GM19395 (cell line): Measurements from ENCODE around the gene MANF.
A peak's percentile ranks its signal among the peaks of the same experiment; 100 is the strongest.
"Not testable (repeated sequence)": the region's sequence is repeated elsewhere in the genome, so short reads cannot be mapped to it uniquely, and the experiment has no call there.

Experiments
- ATAC-seq: cut with Tn5 transposase; IDR thresholded peaks from one replicate; pipeline ENCODE4 v1.9.1; 2021; ENCODE audit warnings: mild to moderate bottlenecking, moderate library complexity; ENCODE audit not compliant: unreplicated experiment

MANF gene

DNA sequence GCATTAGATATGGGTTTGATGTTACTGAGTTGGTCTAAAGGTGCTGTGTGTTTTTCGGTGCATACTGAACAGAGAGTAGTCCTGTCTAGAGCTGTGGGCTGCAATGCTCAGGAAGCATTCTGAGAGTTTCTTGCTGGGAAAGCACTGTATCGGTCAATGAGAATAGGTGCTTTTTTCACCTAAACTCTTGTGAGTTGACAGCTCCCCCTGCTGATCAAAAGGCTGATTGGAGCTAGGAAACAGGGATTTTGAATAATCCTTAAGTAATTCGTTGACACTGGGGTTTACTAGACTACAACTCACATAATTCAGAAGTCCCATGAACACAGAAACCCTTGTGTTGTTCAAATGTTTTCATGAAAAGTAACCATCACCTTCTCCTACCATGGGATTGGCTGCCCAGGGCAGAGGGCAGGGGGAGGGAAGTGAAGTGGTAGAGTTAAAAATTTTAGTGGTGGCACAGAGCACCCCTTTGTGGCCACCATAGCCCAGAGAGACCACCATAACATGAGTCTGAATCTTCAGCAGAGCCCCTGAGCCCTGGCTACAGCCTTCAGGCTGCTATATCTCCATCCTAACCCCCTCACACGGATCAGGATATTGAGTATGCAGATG lies 13.0 kb upstream of the MANF start:
- no peak for ATAC-seq

DNA sequence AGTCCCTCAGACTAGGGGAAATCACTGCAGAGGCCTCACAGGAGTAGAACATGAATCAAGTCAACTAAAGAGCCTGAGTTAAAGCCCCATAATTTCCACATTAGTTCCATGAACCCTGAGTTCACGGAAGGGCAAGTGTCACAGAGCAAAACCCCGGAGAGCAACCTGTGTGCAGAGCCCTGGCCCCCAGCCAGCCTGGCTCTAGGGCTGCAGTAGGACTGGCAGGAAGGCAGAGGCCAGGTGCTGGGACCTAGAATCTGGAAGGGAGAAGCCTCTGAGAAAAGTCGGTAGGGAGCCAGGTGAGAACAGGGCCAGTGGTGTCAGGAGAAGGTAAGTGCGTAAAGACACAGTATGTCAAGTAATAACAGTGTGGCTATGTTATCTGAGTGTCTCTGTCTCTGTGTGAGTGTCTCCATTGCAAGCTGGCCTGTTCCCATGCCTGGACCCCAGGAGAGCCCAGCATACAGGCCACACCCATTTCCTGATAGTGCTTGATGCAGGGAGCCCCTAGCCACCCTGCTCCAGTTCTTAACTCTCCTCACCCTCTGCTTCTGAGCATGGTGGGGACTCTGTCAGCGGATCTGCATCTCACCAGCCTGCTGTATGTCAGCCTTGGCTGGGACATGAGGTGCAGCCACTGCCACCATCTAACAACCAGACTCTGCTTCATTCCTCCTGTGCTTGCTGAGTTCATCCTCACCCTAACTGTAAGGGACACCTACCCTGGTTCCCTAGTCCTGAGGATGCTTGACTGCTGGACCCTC lies 11.3 kb upstream of the MANF start:
- ATAC-seq = no peak

DNA sequence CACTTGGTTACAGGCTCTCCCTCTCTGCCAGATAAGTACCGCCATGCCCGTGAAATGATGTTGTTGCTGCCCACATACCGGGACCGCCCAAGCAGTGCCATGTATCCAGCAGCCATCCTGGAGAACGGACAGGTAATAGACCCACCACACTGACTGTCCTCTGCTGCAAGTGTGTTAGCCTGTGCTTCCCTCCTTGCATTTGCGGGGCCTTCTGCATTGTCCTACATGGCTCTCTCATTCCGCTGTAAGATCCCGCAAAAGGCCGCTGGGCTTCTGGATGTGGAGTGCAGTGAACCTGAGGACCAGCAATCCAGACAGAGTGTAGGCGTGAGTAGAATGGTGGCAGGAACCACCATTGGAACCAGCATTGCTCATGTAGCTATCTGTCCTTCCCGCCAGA lies 10.6 kb upstream of the MANF start:
- ATAC-seq = no peak

DNA sequence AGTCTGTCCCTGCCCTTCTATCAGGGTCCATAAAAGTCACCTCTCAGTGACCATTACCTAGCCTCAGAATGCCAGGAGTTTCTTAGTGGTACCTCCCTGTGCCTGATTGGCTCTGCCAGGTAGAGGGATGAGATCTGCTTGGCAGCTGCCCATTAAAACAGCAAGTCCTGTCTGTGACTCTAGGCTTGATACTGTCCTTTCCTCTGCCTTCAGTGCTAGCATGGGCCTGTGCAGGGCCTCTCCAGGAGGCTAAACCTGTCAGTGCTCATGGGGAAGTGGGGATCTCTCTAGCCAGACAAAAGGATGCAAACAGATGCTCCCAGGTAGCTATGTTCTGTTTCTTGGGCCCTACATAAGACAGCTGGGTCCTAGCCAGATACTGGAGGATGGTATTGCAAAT lies 10.0 kb upstream of the MANF start:
- ATAC-seq = no peak

DNA sequence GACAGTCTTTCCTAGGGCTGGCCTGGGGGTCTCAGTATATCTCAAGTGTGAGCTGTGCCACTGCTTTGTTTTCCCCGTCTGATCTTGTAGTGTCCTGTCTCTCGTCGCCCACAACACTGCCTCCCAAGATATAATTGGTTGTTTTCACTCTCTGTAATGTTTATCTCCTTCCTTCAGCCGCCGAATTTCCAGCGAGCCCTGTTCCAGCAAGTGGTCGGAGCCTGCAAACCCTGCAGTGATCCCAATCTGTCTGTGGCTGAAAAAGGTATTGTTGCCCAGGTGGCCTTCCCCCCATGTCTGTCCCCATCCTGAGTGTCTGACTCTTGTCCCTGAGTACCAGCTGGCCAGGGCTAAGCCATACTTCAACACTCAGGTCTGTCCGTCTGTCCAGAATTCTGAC lies 9.5 kb upstream of the MANF start:
- ATAC-seq = no peak

DNA sequence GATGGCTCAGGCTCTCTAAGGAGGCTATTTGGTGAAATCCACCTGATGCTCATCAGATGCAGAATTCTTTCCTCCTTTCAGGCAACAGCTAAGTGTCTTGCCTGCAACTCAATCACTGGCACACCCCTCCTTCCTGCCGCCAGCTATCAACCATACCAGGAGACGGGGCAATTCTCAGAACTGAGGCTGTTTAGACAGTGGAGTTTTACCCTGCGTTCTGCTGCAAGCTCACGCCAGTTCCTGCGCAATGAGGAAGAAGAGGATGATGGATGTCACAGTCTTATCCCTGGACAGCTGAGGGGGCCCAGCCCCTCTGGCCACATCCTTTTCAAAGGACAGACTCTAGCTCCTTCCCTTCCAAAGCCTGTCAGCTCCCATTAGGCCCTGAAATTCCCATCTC lies 7.0 kb upstream of the MANF start:
- ATAC-seq = no peak

DNA sequence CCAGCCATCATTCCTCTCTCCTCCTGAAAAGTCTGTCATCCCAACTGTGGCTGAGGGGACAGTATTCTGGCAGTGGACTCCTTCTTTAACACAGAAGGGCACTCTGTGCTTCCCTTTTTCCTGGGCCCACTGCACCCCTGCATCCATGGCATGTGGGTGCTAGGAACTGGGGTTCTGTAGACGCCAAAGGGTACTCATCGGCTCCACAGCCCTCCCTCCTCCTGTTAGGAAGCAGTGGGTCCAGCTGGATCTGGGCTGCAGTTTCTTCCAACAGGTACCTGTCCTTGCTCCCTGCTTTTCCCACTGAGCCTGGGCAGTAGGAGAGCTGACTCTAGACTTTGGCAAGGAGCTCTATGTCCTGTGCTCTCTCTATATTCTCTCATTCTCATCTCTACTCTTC lies 6.4 kb upstream of the MANF start:
- no peak for ATAC-seq

DNA sequence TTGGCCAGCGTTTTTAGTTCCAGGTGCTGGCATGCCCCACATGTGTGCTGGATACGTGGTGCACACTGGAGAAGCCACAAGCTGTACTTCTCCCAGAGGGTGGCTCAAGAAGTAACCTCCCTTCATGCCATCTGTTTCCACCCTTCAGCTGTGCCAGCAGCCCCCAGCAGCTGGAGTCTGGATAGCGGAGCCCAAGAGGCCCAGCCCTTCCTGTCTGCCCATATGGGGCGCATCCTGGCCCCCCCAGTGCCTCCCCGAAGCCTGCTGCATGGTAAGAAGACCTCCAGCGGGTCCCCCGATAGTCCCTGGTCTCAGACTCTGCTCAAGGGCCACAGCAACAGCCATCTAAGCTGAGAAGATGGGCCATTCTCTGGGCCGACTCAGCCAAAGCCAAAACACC lies 5.8 kb upstream of the MANF start:
- ATAC-seq = no peak

DNA sequence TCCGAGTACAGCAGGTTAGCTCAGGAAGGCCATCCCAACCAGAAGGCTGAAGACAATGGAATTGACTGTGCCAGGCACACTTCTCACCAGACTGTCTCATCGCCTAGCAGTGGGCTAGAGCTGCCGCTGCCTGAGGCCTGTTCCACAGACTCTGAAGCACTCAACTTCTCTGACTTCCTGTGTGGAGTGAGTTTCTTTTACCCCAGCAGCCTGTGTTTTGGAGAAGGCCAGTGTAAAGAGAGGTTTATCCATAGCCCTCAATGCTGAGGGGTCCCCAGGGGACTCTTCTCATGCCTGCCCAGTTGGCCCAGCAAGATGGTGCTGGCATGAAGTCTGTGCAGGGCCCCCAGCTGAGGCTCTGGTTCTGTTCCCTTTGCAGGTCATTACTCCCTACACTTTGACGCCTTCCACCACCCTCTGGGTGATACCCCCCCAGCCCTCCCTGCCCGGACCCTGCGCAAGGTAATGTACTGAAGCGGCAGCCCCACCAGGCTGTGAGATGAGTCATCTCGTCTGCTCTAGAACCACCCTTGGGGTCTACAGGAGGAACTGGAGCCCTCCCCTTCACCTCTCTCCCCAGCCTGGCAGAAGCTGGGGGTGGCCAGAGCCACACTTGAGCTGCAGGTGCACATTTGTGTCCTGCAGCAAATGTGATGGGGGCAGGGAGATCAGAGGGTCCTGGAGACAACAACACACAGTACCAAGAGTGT lies 5.2 kb upstream of the MANF start:
- ATAC-seq = no peak

DNA sequence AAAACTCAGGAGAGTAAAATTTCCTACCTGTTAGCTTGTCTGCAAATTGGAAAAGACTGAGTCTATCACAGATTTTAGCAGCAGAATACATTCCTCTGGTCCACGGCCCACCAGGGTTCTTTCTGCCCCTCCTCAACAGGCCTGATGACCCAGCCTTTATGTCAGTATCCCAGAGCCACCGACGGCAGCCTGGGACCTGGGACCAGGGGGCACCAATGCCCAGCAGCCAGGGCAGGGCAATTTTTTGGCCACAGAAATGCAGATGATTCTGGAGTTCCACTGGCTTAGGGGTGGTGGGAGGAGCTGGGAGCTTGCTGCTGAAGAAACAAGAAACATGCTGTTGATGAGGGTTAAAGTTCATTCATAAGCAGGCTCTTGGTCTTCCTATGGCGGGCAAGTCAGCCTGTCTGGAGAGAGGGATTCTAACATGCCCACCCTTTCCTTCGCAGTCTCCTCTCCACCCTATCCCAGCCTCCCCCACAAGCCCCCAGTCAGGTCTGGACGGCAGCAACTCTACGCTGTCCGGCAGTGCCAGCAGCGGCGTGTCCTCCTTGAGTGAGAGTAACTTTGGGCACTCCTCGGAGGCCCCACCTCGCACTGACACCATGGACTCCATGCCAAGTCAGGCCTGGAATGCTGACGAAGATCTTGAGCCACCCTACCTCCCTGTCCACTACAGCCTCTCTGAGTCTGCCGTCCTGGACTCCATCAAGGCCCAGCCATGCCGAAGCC lies 4.3 kb upstream of the MANF start:
- ATAC-seq = no peak

DNA sequence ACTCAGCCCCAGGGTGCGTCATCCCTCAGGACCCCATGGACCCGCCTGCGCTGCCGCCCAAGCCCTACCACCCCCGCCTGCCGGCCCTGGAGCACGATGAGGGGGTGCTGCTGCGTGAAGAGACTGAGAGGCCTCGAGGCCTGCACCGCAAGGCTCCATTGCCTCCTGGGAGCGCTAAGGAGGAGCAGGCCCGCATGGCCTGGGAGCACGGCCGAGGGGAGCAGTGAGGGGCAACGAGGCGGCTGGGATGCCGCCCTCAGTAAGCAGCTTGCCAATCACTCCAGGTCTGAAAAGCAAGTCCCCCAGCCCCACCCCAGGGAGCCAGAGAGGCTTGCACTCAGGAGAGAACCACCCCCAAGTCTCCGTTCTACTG lies 3.8 kb upstream of the MANF start:
- ATAC-seq = no peak

DNA sequence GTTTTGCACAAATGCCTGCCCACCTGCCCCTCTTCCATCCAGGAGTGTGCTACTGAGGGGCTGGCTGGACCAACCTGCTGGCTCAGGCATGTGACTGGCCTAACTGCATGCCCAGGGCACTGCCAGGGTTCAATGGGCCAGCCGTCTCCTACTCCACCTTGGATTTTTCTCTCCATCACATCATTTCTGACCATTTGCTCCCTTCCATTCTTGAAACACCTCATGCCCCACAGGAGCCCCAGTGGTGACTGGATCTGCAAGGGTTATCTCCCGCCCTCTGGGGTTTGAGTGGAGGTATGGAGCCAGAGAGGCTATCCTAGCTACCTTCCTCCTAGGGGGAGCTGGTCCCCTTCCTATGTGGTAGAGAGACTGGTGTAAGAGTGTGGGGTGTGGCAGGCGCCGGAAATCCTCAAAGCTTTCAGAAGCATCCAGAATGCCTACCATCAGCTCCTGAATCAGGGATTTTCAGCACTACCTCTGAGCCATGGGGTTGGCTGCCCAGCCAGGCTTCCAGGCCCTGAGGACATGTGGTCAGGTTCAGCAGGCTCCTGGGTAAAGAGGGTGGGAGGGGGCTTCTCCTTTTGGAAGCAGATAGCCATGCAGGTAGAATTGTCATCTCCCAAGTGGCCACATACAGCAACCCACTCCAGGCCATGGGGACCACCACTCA lies 2.9 kb upstream of the MANF start:
- ATAC-seq = no peak

DNA sequence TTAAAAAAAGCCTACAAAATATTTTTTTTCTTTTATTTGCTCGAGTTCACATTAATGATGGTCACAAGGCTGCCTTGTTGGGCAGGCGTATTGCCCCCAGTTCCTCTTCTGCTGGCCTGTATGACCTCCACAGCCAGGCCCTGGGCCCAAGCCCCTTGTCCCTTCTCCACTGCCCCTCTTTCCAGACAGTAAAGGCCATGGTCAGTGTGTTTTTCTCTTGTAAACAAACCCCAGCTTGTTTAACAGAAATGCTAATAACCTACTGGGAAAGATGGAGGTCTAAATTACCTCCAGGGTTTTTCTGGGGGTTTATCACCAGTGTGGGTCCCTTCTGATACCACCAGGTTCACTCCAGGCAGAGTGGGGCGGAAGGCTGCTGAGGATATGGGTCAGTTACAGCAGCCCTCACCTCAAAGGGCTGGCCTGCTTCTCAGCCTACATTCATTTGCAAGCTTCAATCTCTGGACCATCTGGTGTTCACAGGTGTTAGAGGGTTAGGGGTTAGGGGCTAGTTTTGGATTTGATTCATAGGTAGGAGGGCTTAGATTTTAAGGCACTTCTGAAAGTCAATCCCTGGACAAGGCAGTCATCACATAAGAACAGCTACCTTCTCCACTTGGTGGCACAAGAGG lies 2.0 kb upstream of the MANF start:
- no peak for ATAC-seq

DNA sequence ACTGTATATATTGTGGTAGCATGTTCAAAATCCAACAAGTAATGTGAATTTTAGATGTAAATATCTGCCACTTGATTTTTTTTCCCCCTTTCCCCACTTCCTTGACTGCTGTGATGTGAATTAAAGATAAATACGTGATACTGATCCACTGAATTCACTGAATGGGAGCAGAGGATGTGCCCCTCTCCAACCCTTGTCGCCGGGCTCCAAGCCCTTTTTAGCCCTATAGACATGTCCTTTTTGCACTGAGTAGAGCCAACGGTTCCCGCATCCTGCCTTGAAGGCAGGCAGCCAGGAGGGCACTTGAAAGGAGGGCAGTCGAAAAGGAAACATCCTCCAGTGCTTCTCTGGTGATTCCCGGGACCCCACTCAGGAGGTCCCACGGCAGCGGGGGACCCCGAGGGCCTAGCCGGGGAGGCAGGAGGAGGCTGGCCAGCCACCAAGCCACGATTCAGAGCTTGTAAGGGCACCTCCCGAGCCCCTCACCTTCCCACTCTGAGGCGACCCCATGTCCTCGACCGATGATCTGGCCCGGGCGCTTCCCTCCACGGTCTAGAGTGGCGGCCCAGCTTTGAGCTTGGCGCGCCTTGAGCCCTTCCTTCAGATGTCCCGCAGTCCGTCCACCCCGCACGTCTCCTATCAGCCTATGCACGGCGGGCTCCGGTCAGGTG lies 901 bp upstream of the MANF start:
- ATAC-seq = peak; percentile 25

DNA sequence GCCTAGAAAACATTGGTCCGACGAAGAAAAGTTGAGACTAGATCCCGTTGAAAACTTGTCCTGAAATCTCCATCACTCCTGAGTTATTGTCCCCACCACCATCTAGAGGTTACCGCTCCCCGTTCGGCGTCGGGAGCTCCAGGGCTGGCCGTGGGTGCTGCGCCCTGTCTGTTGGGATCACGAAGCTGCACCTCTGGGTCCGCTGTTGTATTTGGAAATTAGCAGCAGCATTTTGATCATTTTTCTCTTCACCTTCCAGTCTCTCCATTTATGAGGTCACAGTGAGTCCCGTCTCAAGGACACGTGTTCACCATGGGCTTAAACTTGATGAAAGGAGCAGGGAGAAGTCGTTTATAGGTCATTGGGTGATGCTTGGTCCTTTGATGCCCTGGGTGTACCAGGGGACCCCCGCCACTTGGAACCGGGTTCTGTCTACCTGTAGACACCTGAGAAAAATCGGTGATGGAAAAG lies 565 bp downstream of the MANF start:
- no peak for ATAC-seq

DNA sequence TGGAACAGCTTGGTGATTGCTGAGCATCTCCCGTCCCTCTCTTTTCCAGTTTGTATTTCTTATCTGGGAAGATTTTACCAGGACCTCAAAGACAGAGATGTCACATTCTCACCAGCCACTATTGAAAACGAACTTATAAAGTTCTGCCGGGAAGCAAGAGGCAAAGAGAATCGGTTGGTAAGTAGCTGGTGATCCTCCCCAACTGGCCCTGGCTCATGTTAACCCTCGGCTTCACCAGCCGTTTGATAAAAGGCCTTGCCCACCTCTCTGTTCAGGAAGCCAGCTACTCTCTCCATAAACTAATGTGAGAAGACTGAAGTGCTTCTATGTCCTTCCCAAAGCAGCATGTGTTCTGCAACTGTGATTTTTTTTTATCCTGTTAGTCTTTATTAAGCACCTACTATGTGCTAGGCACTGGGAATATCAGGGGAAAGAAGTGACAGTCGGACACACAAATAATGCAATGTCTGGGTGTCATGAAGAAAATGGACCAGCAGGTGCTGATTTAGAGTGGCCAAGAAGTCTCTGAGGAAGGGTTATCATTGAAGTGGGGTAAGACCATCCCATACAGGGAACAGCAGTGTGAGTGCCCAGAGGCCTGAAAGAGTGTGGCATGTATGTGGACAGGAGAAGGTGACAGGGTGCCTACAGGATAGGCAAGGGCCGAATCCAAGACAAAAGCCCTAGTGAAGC lies 1.2 kb downstream of the MANF start:
- ATAC-seq = no peak

DNA sequence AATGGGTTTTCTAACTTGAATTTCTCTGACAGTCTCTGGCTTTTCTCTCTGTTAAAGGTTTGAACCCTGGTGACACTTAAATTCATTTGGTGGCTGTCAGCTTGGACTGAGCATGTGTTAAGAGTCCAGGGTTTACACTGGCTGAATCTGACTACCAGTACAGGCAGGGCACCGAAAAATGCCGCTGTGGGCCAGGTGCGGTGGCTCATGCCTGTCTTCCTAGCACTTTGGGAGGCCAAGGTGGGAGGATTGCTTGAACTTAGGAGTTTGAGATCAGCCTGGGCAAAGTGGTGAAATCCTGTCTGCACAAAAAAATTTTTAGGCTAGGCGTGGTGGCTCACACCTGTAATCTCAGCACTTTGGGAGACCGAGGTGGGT lies 1.8 kb downstream of the MANF start:
- ATAC-seq = no peak

DNA sequence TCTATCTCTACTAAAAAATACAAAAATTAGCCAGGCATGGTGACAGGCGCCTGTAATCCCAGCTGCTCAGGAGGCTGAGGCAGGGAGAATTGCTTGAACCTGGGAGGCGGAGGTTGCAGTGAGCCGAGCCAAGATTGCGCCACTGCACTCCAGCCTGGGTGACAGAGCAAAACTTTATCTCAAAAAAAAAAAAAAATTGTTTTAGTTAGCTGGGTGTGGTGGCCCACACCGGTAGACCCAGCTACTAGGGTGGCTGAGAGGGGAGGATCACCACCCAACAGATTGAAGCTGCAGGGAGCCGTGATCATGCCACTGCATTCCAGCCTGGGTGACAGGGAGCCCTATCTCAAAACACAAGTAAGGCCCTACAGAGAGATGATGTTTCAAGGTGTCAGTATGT lies 2.2 kb downstream of the MANF start:
- ATAC-seq = not testable (repeated sequence)

DNA sequence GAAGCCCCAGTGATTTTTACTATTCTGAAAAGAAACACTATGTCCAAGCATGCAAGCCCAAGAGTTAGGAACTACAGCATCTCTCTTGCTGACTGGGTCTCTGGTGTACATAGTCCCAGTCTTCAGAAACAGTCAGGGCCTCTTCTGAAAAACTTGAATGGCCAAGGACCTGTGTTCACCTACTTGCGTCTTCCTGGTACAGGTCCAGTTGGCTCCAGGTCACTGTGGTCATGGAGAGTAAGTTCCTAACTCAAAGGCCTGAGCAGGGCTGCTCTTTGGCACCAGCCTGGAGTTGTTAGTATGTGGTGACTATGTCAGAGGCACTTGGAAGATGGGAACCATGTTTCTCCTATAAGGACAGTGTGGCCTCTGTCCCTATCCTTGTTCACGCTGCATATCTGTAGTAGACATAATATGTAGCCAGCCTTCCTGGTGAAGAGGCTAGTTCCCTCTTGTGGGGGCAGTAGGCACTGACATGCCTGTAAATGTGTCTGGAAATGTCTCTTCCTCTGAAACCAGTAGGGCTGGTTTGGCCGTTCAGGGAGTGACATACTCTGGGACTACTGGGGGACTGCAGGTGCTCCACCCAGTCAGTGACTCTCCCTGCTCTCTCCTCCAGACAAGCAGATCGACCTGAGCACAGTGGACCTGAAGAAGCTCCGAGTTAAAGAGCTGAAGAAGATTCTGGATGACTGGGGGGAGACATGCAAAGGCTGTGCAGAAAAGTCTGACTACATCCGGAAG lies 3.4 kb downstream of the MANF start:
- ATAC-seq = no peak
